Activated T-helper 17 cell treated with anti-CD3 and anti-CD28 coated beads, Interleukin-2, amount 50 U/mL, for 72 hours (primary cell): ENCODE results near the gene TMEM9. TPM values are rescaled to one million over a fixed set of nuclear protein-coding genes. Genes with fewer than 3 reads are reported as not detected.

Experiments used
- ATAC-seq: fragments of 150-1000 bp; cut with Tn5 transposase; replicated peaks from 2 replicates; pipeline ENCODE4 v1.10.0; 2021; ENCODE audit warnings: mild to moderate bottlenecking, moderate library complexity
- H3K27ac Mint-ChIP-seq: one replicate; pipeline ENCODE4 v1.8.0; 2022; ENCODE audit warnings: mixed read lengths
- H3K27me3 Mint-ChIP-seq: one replicate; pipeline ENCODE4 v1.8.0; 2022; ENCODE audit warnings: mixed read lengths
- H3K36me3 Mint-ChIP-seq: one replicate; pipeline ENCODE4 v1.8.0; 2022; ENCODE audit warnings: low read depth, mild to moderate bottlenecking, mixed read lengths
- H3K4me1 Mint-ChIP-seq: one replicate; pipeline ENCODE4 v1.8.0; 2022; ENCODE audit warnings: mixed read lengths
- H3K4me3 Mint-ChIP-seq: one replicate; pipeline ENCODE4 v1.8.0; 2022; ENCODE audit warnings: mild to moderate bottlenecking, mixed read lengths
- H3K9me3 Mint-ChIP-seq: one replicate; pipeline ENCODE4 v1.8.0; 2022; ENCODE audit warnings: mixed read lengths
- total RNA-seq, 2 donors: library from RNA; stranded (reverse); gene quantifications; one replicate each; pipeline ENCODE4 v1.2.3, GENCODE V29; 2022

The TMEM9 gene
- total RNA-seq, 2 donors from 2014 or later, result 19.5 to 25.7 TPM

- Mint-ChIP-seq H3K27ac (no peak overlapping the region), H3K4me1 (no peaks in the 10 kb centered on the region), H3K27me3 (no peaks in the 10 kb centered on the region), H3K9me3 (no peaks in the 10 kb centered on the region), H3K4me3 (no peak overlapping the region), H3K36me3 (peaks cover 8% of the 10 kb centered on the region)
- ATAC-seq, result no peak
Observed at GRCh38 chr1:201134405-201134804, 19.9 kb downstream of the TMEM9 start.

GRCh38 chr1:201131398-201131797 lies 22.9 kb downstream of the TMEM9 start:
- ATAC-seq, result no peak
- Mint-ChIP-seq H3K4me3 (no peak overlapping the region), H3K36me3 (peaks cover 8% of the 10 kb centered on the region), H3K9me3 (no peaks in the 10 kb centered on the region), H3K27ac (no peak overlapping the region), H3K27me3 (peaks cover 6% of the 10 kb centered on the region), H3K4me1 (no peaks in the 10 kb centered on the region)

- Mint-ChIP-seq H3K27me3 (peaks cover 14% of the 10 kb centered on the region), H3K27ac (no peak overlapping the region), H3K9me3 (no peaks in the 10 kb centered on the region), H3K4me3 (no peak overlapping the region), H3K4me1 (no peaks in the 10 kb centered on the region), H3K36me3 (no peaks in the 10 kb centered on the region)
- no peak for ATAC-seq
Observed at GRCh38 chr1:201128962-201129361, 25.3 kb downstream of the TMEM9 start.

- H3K27me3 Mint-ChIP-seq, result peaks cover 17% of the 10 kb centered on the region
- no peak for ATAC-seq
- H3K4me3 Mint-ChIP-seq, result no peak overlapping the region
- H3K4me1 Mint-ChIP-seq, result no peaks in the 10 kb centered on the region
- H3K36me3 Mint-ChIP-seq, result no peaks in the 10 kb centered on the region
- no peaks in the 10 kb centered on the region for H3K9me3 Mint-ChIP-seq
- H3K27ac Mint-ChIP-seq, result no peak overlapping the region
Observed at GRCh38 chr1:201128476-201128875, 25.8 kb downstream of the TMEM9 start.

GRCh38 chr1:201127755-201128455 lies 26.4 kb downstream of the TMEM9 start:
- Mint-ChIP-seq H3K27me3 (peaks cover 17% of the 10 kb centered on the region), H3K36me3 (no peaks in the 10 kb centered on the region), H3K4me1 (no peaks in the 10 kb centered on the region), H3K9me3 (no peaks in the 10 kb centered on the region), H3K4me3 (no peak overlapping the region), H3K27ac (no peak overlapping the region)
- no peak for ATAC-seq

GRCh38 chr1:201126832-201127754 lies 27.2 kb downstream of the TMEM9 start, which contains the start of gene ASCL5:
ASCL5 (minus strand) TSS chr1:201127184; CDS start chr1:201115372, 11,812 bp downstream.
- Mint-ChIP-seq H3K4me3 (no peak within 1 kb of the TSS), H3K36me3 (no peaks in the 10 kb centered on the region), H3K4me1 (no peaks in the 10 kb centered on the region), H3K27me3 (peaks cover 17% of the 10 kb centered on the region), H3K9me3 (no peaks in the 10 kb centered on the region), H3K27ac (no peak within 1 kb of the TSS)
- ATAC-seq, result no peak

- Mint-ChIP-seq H3K27me3 (peaks cover 17% of the 10 kb centered on the region), H3K36me3 (no peaks in the 10 kb centered on the region), H3K4me3 (no peak overlapping the region), H3K9me3 (no peaks in the 10 kb centered on the region), H3K27ac (no peak overlapping the region), H3K4me1 (no peaks in the 10 kb centered on the region)
- no peak for ATAC-seq
Observed at GRCh38 chr1:201126463-201126831, 27.8 kb downstream of the TMEM9 start.

- Mint-ChIP-seq H3K36me3 (no peaks in the 10 kb centered on the region), H3K27me3 (peaks cover 17% of the 10 kb centered on the region), H3K4me3 (no peak overlapping the region), H3K4me1 (no peaks in the 10 kb centered on the region), H3K27ac (no peak overlapping the region), H3K9me3 (no peaks in the 10 kb centered on the region)
- no peak for ATAC-seq
Observed at GRCh38 chr1:201125800-201126199, 28.5 kb downstream of the TMEM9 start.

- no peak for ATAC-seq
- Mint-ChIP-seq H3K4me3 (no peak overlapping the region), H3K4me1 (no peaks in the 10 kb centered on the region), H3K27me3 (peaks cover 17% of the 10 kb centered on the region), H3K27ac (no peak overlapping the region), H3K36me3 (no peaks in the 10 kb centered on the region), H3K9me3 (no peaks in the 10 kb centered on the region)
Observed at GRCh38 chr1:201125019-201125418, 29.3 kb downstream of the TMEM9 start.

- no peak overlapping the region for H3K27ac Mint-ChIP-seq
- H3K9me3 Mint-ChIP-seq, result no peaks in the 10 kb centered on the region
- no peaks in the 10 kb centered on the region for H3K36me3 Mint-ChIP-seq
- no peak for ATAC-seq
- no peak overlapping the region for H3K4me3 Mint-ChIP-seq
- H3K27me3 Mint-ChIP-seq, result peaks cover 17% of the 10 kb centered on the region
- H3K4me1 Mint-ChIP-seq, result no peaks in the 10 kb centered on the region
Observed at GRCh38 chr1:201123866-201124265, 30.4 kb downstream of the TMEM9 start.

GRCh38 chr1:201122321-201122957 lies 31.8 kb downstream of the TMEM9 start:
- H3K27ac Mint-ChIP-seq, result no peak overlapping the region
- no peaks in the 10 kb centered on the region for H3K4me1 Mint-ChIP-seq
- no peaks in the 10 kb centered on the region for H3K9me3 Mint-ChIP-seq
- no peak overlapping the region for H3K4me3 Mint-ChIP-seq
- ATAC-seq, result no peak
- H3K27me3 Mint-ChIP-seq, result peaks cover 11% of the 10 kb centered on the region
- no peaks in the 10 kb centered on the region for H3K36me3 Mint-ChIP-seq

- no peak for ATAC-seq
- Mint-ChIP-seq H3K4me3 (no peak overlapping the region), H3K27ac (no peak overlapping the region), H3K4me1 (no peaks in the 10 kb centered on the region), H3K36me3 (no peaks in the 10 kb centered on the region), H3K27me3 (peaks cover 4% of the 10 kb centered on the region), H3K9me3 (no peaks in the 10 kb centered on the region)
Observed at GRCh38 chr1:201119206-201120197, 34.8 kb downstream of the TMEM9 start.

GRCh38 chr1:201116091-201116490 lies 38.2 kb downstream of the TMEM9 start:
- H3K27me3 Mint-ChIP-seq, result no peaks in the 10 kb centered on the region
- H3K4me1 Mint-ChIP-seq, result no peaks in the 10 kb centered on the region
- no peaks in the 10 kb centered on the region for H3K9me3 Mint-ChIP-seq
- no peaks in the 10 kb centered on the region for H3K36me3 Mint-ChIP-seq
- H3K27ac Mint-ChIP-seq, result no peak overlapping the region
- no peak for ATAC-seq
- no peak overlapping the region for H3K4me3 Mint-ChIP-seq
